Bronchial epithelial cell (primary cell): ENCODE measurements around the gene BAHD1. TPM values are rescaled to one million over a fixed set of nuclear protein-coding genes. Genes with fewer than 3 reads are reported as not detected.

Experiments used
- DNase-seq: peaks from one replicate; pipeline ENCODE4 v3.0.0-alpha.2; 2010; ENCODE audit warnings: low read depth
- FAIRE-seq: peaks from 2 replicates; lab custom pipeline; 2011; peaks lifted over from hg19 to GRCh38; lab: Jason Lieb, UNC
- H3K27me3 ChIP-seq: 2 replicates; pipeline ENCODE4 v1.5.1; 2011; ENCODE audit warnings: low read length; ENCODE audit not compliant: control insufficient read depth, insufficient read depth
- H3K36me3 ChIP-seq: 2 replicates; pipeline ENCODE4 v1.5.1; 2011; ENCODE audit warnings: low read length; ENCODE audit not compliant: control insufficient read depth, insufficient read depth
- H3K4me3 ChIP-seq: 2 replicates; pipeline ENCODE4 v1.5.1; 2011; ENCODE audit warnings: mild to moderate bottlenecking, low read depth, low read length, control low read depth
- CTCF ChIP-seq: IDR thresholded peaks from 2 replicates; pipeline ENCODE4 v1.5.1; 2011; ENCODE audit warnings: mild to moderate bottlenecking, moderate library complexity, low read length, control low read depth, inconsistent platforms; ENCODE audit not compliant: insufficient read depth, severe bottlenecking
- total RNA-seq: library from RNA; depleted of rRNA; stranded (reverse); fragments of >200 nt; gene quantifications from 2 replicates; pipeline ENCODE4 v1.2.1, GENCODE V29; 2014

Gene BAHD1
- total RNA-seq, 1 donor from 2014 or later = 4.2 TPM

GRCh38 chr15:40420793-40421192 lies 20.0 kb upstream of the BAHD1 start:
- no peaks in the 10 kb centered on the region for H3K27me3 ChIP-seq
- DNase-seq (peak; percentile 56), FAIRE-seq (peak; percentile 68)
- H3K4me3 ChIP-seq = no peak overlapping the region
- no peak for TF ChIP-seq CTCF
- peaks cover 5% of the 10 kb centered on the region for H3K36me3 ChIP-seq

- Histone ChIP-seq H3K36me3 (peaks cover 2% of the 10 kb centered on the region), H3K27me3 (no peaks in the 10 kb centered on the region), H3K4me3 (no peak overlapping the region)
- FAIRE-seq = no peak
- peak; percentile 98 for TF ChIP-seq CTCF
- peak; percentile 38 for DNase-seq
Observed at GRCh38 chr15:40421246-40422157, 19.3 kb upstream of the BAHD1 start.

- Histone ChIP-seq H3K36me3 (no peaks in the 10 kb centered on the region), H3K4me3 (no peak overlapping the region), H3K27me3 (no peaks in the 10 kb centered on the region)
- TF ChIP-seq CTCF = no peak
- FAIRE-seq = no peak
- DNase-seq = no peak
Observed at GRCh38 chr15:40424483-40425115, 16.2 kb upstream of the BAHD1 start.

GRCh38 chr15:40425681-40426080 lies 15.1 kb upstream of the BAHD1 start:
- FAIRE-seq (no peak), DNase-seq (no peak)
- Histone ChIP-seq H3K27me3 (peaks cover 3% of the 10 kb centered on the region), H3K36me3 (no peaks in the 10 kb centered on the region), H3K4me3 (no peak overlapping the region)
- TF ChIP-seq CTCF = no peak

GRCh38 chr15:40427188-40427587 lies 13.6 kb upstream of the BAHD1 start:
- Histone ChIP-seq H3K4me3 (no peak overlapping the region), H3K27me3 (peaks cover 3% of the 10 kb centered on the region), H3K36me3 (no peaks in the 10 kb centered on the region)
- FAIRE-seq (no peak), DNase-seq (no peak)
- no peak for TF ChIP-seq CTCF
